Gastrocnemius medialis (tissue), 4 donors: Measurements from ENCODE around the gene OR5H14.

Experiments used
- POLR2A ChIP-seq, 2 donors: fragments of 450-650 bp; IDR thresholded peaks; one replicate each; pipeline ENCODE4 v1.6.1; 2017; ENCODE audit warnings: antibody characterized with exemption in 2 of 2, mild to moderate bottlenecking in 2 of 2, moderate library complexity in 2 of 2
- TF ChIP-seq, protein P1 (sequence below), 5 experiments: fragments of 450-650 bp in 3 of 5; fragments of 200-600 bp in 2 of 5; sonication (generic) in 2 of 5; IDR thresholded peaks in 4 of 5; conservative IDR thresholded peaks in 1 of 5; 1 replicate in 4 of 5; 2 replicates in 1 of 5; pipeline ENCODE4 v1.5.1; 2016 to 2019; ENCODE audit warnings: antibody characterized with exemption in 5 of 5, mild to moderate bottlenecking in 3 of 5, moderate library complexity in 3 of 5

DNA sequence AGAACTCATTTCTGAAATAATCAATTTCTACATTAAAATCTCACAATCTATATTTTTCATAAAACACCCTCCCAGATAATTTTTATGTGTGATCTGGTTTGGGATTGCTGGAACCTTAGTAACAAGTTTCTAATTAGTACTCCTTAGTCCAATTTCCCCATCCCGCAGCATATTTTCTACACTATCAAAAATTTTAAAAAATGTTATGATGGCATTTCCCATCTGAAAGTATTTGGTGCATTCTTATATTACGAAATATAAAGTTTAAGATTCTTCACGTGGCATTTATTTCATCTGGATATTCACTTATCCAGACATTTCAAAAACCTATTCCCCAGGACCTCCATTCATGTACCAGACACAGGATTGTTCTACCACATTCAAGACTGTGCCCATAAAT, 1.5 kb downstream of the OR5H14 start:
- TF ChIP-seq, protein P1, sequence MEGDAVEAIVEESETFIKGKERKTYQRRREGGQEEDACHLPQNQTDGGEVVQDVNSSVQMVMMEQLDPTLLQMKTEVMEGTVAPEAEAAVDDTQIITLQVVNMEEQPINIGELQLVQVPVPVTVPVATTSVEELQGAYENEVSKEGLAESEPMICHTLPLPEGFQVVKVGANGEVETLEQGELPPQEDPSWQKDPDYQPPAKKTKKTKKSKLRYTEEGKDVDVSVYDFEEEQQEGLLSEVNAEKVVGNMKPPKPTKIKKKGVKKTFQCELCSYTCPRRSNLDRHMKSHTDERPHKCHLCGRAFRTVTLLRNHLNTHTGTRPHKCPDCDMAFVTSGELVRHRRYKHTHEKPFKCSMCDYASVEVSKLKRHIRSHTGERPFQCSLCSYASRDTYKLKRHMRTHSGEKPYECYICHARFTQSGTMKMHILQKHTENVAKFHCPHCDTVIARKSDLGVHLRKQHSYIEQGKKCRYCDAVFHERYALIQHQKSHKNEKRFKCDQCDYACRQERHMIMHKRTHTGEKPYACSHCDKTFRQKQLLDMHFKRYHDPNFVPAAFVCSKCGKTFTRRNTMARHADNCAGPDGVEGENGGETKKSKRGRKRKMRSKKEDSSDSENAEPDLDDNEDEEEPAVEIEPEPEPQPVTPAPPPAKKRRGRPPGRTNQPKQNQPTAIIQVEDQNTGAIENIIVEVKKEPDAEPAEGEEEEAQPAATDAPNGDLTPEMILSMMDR (IDR thresholded peaks at IDR 0.05 in 4 of 5, conservative IDR thresholded peaks at IDR 0.05 in 1 of 5), result no peak
- TF ChIP-seq POLR2A (IDR thresholded peaks at IDR 0.05), result no peak
